CD8-positive, alpha-beta memory T cell (primary cell): ENCODE measurements around the gene CACNA2D1. TPM values are rescaled to one million over a fixed set of nuclear protein-coding genes. Genes with fewer than 3 reads are reported as not detected.

Experiments used
- CTCF ChIA-PET: fragments of 350-600 bp; sonication (Branson Sonifier 250); formaldehyde crosslinking; loops from one replicate; lab custom pipeline; 2021; ENCODE audit warnings: antibody characterized with exemption; lab: Charles Lee
- POLR2A ChIA-PET: fragments of 350-600 bp; sonication (Branson Sonifier 250); formaldehyde crosslinking; loops from one replicate; lab custom pipeline; 2021; ENCODE audit warnings: antibody characterized with exemption; lab: Charles Lee
- DNase-seq, 5 donors: peaks; one replicate each; pipeline versions ENCODE4 v3.0.0 to v3.0.0-alpha.2; 2020 to 2022; ENCODE audit warnings: mixed read lengths in 1 of 5
- H3K27ac ChIP-seq: one replicate; pipeline ENCODE4 v1.7.0; 2013; ENCODE audit warnings: low read depth, mild to moderate bottlenecking, low read length, moderate library complexity
- H3K27me3 ChIP-seq: 2 replicates; pipeline ENCODE4 v1.7.0; 2013; ENCODE audit warnings: low read length, mild to moderate bottlenecking; ENCODE audit not compliant: insufficient read depth, poor library complexity, severe bottlenecking
- H3K36me3 ChIP-seq: 2 replicates; pipeline ENCODE4 v1.7.0; 2013; ENCODE audit warnings: mild to moderate bottlenecking, low read length, moderate library complexity; ENCODE audit not compliant: insufficient read depth
- H3K4me1 ChIP-seq: 2 replicates; pipeline ENCODE4 v1.7.0; 2013; ENCODE audit warnings: mild to moderate bottlenecking, low read length, moderate library complexity; ENCODE audit not compliant: insufficient read depth
- H3K4me3 ChIP-seq: 2 replicates; pipeline ENCODE4 v1.7.0; 2013; ENCODE audit warnings: mild to moderate bottlenecking, low read length
- H3K9me3 ChIP-seq: 2 replicates; pipeline ENCODE4 v1.7.0; 2013; ENCODE audit warnings: mild to moderate bottlenecking, low read length
- H3K27ac Mint-ChIP-seq, 8 donors: one replicate each; pipeline ENCODE4 v1.8.0; 2020 to 2021; ENCODE audit warnings: mixed read lengths in 8 of 8, mild to moderate bottlenecking in 6 of 8, inconsistent platforms in 3 of 8, moderate library complexity in 3 of 8
- H3K27me3 Mint-ChIP-seq, 2 donors: one replicate each; pipeline ENCODE4 v1.8.0; 2020 to 2021; ENCODE audit warnings: mixed read lengths in 2 of 2, mild to moderate bottlenecking in 1 of 2, moderate library complexity in 1 of 2
- H3K36me3 Mint-ChIP-seq, 3 donors: one replicate each; pipeline ENCODE4 v1.8.0; 2020 to 2021; ENCODE audit warnings: mixed read lengths in 3 of 3, inconsistent platforms in 1 of 3, mild to moderate bottlenecking in 1 of 3
- H3K4me1 Mint-ChIP-seq, 3 donors: one replicate each; pipeline ENCODE4 v1.8.0; 2020 to 2021; ENCODE audit warnings: mixed read lengths in 3 of 3, inconsistent platforms in 1 of 3, mild to moderate bottlenecking in 1 of 3
- H3K4me3 Mint-ChIP-seq, 7 donors: one replicate each; pipeline ENCODE4 v1.8.0; 2020 to 2021; ENCODE audit warnings: mixed read lengths in 7 of 7, mild to moderate bottlenecking in 6 of 7, moderate library complexity in 4 of 7, inconsistent platforms in 2 of 7
- H3K9me3 Mint-ChIP-seq, 5 donors: one replicate each; pipeline ENCODE4 v1.8.0; 2020 to 2022; ENCODE audit warnings: mixed read lengths in 5 of 5, mild to moderate bottlenecking in 3 of 5, moderate library complexity in 2 of 5, inconsistent platforms in 1 of 5
- polyA plus RNA-seq: library from polyadenylated mRNA; unstranded; fragments of 300-500 nt; fragmentation: Illumina TruSeq; gene quantifications from one replicate; pipeline ENCODE4 v1.2.3, GENCODE V29; 2021
- total RNA-seq, 2 experiments: library from RNA; stranded (reverse); gene quantifications; one replicate each; pipeline ENCODE4 v1.2.3, GENCODE V29; 2021

CACNA2D1 gene
- total and polyA plus RNA-seq, 3 experiments from 2014 or later, result not detected

GRCh38 chr7:82173400-82174021 lies 270.1 kb downstream of the CACNA2D1 start:
- no peaks in the 10 kb centered on the region for H3K4me1 ChIP-seq
- DNase-seq, result no peak
- CTCF ChIA-PET, result no interaction called here
- Mint-ChIP-seq H3K36me3 (no peaks in the 10 kb centered on the region), H3K27ac (no peak overlapping the region), H3K4me1 (no peaks in the 10 kb centered on the region), H3K9me3 (peaks cover 0 to 16% (median 3%) of the 10 kb centered on the region in 5 donors), H3K4me3 (no peak overlapping the region), H3K27me3 (no peaks in the 10 kb centered on the region)
- no peak overlapping the region for H3K4me3 ChIP-seq
- no peaks in the 10 kb centered on the region for H3K36me3 ChIP-seq
- POLR2A ChIA-PET, result no interaction called here
- no peaks in the 10 kb centered on the region for H3K27me3 ChIP-seq
- H3K27ac ChIP-seq, result no peak overlapping the region
- no peaks in the 10 kb centered on the region for H3K9me3 ChIP-seq

DNA sequence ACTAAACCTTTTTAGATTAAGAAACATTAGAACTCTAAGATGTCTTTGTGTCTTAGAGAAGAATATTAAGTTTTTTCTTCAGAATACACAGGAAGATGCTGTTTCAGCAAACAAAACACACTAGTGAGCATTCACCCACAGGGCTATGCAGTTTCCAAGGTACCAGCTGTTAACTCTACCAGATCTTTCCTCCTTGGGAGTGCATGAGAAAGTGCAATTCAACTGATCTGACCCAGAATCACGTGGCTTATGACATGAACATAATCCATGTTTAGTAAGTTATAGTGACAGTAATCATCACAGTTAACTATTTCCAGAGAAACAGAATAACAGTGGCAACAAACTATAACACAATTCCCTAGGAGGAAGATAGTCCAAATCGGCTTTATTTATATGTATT lies 270.7 kb downstream of the CACNA2D1 start:
- no peak for DNase-seq
- no peaks in the 10 kb centered on the region for H3K4me1 ChIP-seq
- H3K27me3 ChIP-seq, result no peaks in the 10 kb centered on the region
- no peak overlapping the region for H3K27ac ChIP-seq
- Mint-ChIP-seq H3K4me1 (no peaks in the 10 kb centered on the region), H3K27ac (no peak overlapping the region), H3K36me3 (no peaks in the 10 kb centered on the region), H3K27me3 (no peaks in the 10 kb centered on the region), H3K4me3 (no peak overlapping the region), H3K9me3 (peaks cover 0 to 10% (median 3%) of the 10 kb centered on the region in 5 donors)
- ChIA-PET CTCF (no interaction called here), POLR2A (no interaction called here)
- no peak overlapping the region for H3K4me3 ChIP-seq
- no peaks in the 10 kb centered on the region for H3K9me3 ChIP-seq
- H3K36me3 ChIP-seq, result no peaks in the 10 kb centered on the region

- H3K36me3 Mint-ChIP-seq, result no peaks in the 10 kb centered on the region
- Histone ChIP-seq H3K4me3 (no peak overlapping the region), H3K27me3 (no peaks in the 10 kb centered on the region), H3K36me3 (no peaks in the 10 kb centered on the region), H3K4me1 (no peaks in the 10 kb centered on the region), H3K27ac (no peak overlapping the region), H3K9me3 (no peaks in the 10 kb centered on the region)
- H3K4me3 Mint-ChIP-seq, result no peak overlapping the region
- DNase-seq, result no peak
- H3K4me1 Mint-ChIP-seq, result no peaks in the 10 kb centered on the region
- ChIA-PET CTCF (no interaction called here), POLR2A (no interaction called here)
- H3K27me3 Mint-ChIP-seq, result no peaks in the 10 kb centered on the region
- H3K9me3 Mint-ChIP-seq, result peaks cover 0 to 8% (median 3%) of the 10 kb centered on the region in 5 donors
- H3K27ac Mint-ChIP-seq, result no peak overlapping the region
Observed at GRCh38 chr7:82172017-82172416, 271.6 kb downstream of the CACNA2D1 start.

GRCh38 chr7:82167558-82168314 lies 275.8 kb downstream of the CACNA2D1 start:
- POLR2A ChIA-PET, result no interaction called here
- peaks cover 0 to 3% (median 0%) of the 10 kb centered on the region in 5 donors for H3K9me3 Mint-ChIP-seq

DNA sequence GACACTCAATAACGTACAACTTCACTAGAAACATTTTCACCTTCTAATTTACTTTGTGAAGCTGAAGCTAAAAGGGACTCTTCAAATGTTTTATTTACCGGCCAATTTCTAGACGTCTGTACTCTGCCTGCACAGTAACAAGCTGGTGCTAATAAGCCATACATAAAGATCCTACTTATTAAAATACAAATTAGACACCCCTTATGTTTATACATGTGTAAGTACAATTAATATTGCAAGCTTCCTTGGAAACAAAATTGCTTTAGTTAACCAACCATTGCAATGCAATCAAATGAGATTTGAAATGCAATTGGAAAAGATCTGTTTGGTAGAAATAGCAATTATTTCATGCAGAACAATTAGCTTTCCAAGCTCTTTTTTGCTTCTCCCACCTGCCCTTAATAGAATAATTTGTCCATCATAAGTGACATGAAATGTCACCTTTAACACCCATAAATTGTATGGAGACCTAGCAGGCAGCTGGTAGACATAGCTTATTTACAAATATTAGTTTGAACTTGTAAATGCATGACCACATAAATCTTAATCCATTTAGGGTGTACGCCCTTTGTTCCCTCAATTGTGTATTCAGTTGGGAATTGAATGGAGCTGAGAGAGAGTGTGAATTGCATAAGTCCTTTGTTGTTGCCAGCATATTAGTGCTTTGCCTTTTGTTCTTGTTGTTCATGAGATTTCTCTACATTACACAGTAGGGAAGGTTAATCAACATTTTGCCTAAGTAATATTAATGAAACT lies 277.1 kb downstream of the CACNA2D1 start:
- ChIA-PET CTCF (no interaction called here), POLR2A (no interaction called here)
- DNase-seq, result no peak
- peaks cover 0 to 4% (median under 1%) of the 10 kb centered on the region in 5 donors for H3K9me3 Mint-ChIP-seq
- no peak overlapping the region for H3K27ac Mint-ChIP-seq
- Histone ChIP-seq H3K36me3 (no peaks in the 10 kb centered on the region), H3K4me1 (no peaks in the 10 kb centered on the region), H3K9me3 (no peaks in the 10 kb centered on the region), H3K4me3 (no peak overlapping the region), H3K27me3 (no peaks in the 10 kb centered on the region), H3K27ac (no peak overlapping the region)
- no peaks in the 10 kb centered on the region for H3K4me1 Mint-ChIP-seq
- no peaks in the 10 kb centered on the region for H3K27me3 Mint-ChIP-seq
- H3K4me3 Mint-ChIP-seq, result no peak overlapping the region
- no peaks in the 10 kb centered on the region for H3K36me3 Mint-ChIP-seq

More at GRCh38 chr7:82167558-82168314, 275.8 kb downstream of the CACNA2D1 start:
- no peak overlapping the region for H3K27ac Mint-ChIP-seq
- Histone ChIP-seq H3K4me3 (no peak overlapping the region), H3K27me3 (no peaks in the 10 kb centered on the region), H3K4me1 (no peaks in the 10 kb centered on the region), H3K27ac (no peak overlapping the region), H3K36me3 (no peaks in the 10 kb centered on the region), H3K9me3 (no peaks in the 10 kb centered on the region)
- DNase-seq, result no peak
- no peaks in the 10 kb centered on the region for H3K36me3 Mint-ChIP-seq
- H3K4me3 Mint-ChIP-seq, result no peak overlapping the region
- CTCF ChIA-PET, result no interaction called here
- no peaks in the 10 kb centered on the region for H3K27me3 Mint-ChIP-seq
- no peaks in the 10 kb centered on the region for H3K4me1 Mint-ChIP-seq

DNA sequence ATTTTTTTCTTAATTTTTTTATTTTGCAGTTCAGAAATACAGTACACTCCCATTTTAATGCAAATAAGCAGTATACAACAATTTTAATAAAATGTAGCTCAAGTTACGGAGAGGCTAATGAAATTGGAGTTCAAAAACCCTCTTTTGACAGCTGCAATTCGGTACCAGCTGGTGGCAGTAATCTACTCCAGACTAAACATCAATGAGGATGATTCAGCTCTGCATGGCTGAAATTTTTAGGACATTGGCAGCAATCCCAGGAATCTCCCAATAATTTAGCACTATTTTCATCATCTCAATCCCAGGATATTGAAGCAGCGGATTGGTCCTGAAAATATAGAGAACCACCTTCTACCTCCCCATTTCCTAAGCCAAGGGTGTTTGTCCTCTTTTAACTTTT lies 278.8 kb downstream of the CACNA2D1 start:
- ChIA-PET CTCF (no interaction called here), POLR2A (no interaction called here)
- H3K4me1 ChIP-seq, result no peaks in the 10 kb centered on the region
- H3K36me3 Mint-ChIP-seq, result no peaks in the 10 kb centered on the region
- H3K9me3 Mint-ChIP-seq, result peaks cover 0 to 4% (median 0%) of the 10 kb centered on the region in 5 donors
- no peaks in the 10 kb centered on the region for H3K27me3 Mint-ChIP-seq
- no peak overlapping the region for H3K4me3 Mint-ChIP-seq
- no peak for DNase-seq
- no peaks in the 10 kb centered on the region for H3K4me1 Mint-ChIP-seq
- H3K36me3 ChIP-seq, result no peaks in the 10 kb centered on the region
- no peak overlapping the region for H3K4me3 ChIP-seq
- H3K27ac Mint-ChIP-seq, result no peak overlapping the region
- H3K27ac ChIP-seq, result no peak overlapping the region
- no peaks in the 10 kb centered on the region for H3K27me3 ChIP-seq
- no peaks in the 10 kb centered on the region for H3K9me3 ChIP-seq

DNA sequence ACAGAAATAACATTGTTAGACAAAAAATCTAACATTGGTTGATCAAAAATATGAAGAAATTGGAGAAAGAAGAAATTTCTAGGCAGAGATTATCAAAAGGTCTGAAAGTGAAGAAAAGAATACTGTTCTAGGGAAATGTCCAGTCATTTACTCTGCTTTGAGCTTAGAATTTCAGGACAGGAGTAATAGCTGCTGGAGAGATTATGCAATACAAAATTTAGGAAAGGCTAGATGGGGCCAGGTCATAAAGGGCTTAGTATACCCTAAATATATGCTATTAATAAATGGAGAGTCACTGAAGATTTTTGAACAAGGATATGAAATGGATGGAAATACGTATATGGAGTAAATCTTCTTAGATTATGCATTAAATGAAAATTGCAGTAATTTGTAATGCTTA lies 279.2 kb downstream of the CACNA2D1 start:
- H3K27me3 ChIP-seq, result no peaks in the 10 kb centered on the region
- no peaks in the 10 kb centered on the region for H3K9me3 ChIP-seq
- no peak overlapping the region for H3K27ac Mint-ChIP-seq
- no peak overlapping the region for H3K4me3 Mint-ChIP-seq
- H3K27me3 Mint-ChIP-seq, result no peaks in the 10 kb centered on the region
- H3K4me1 ChIP-seq, result no peaks in the 10 kb centered on the region
- H3K9me3 Mint-ChIP-seq, result peaks cover 0 to 6% (median 0%) of the 10 kb centered on the region in 5 donors
- DNase-seq, result no peak
- no peak overlapping the region for H3K27ac ChIP-seq
- no peaks in the 10 kb centered on the region for H3K4me1 Mint-ChIP-seq
- no peak overlapping the region for H3K4me3 ChIP-seq
- ChIA-PET POLR2A (no interaction called here), CTCF (no interaction called here)
- H3K36me3 ChIP-seq, result no peaks in the 10 kb centered on the region
- no peaks in the 10 kb centered on the region for H3K36me3 Mint-ChIP-seq

GRCh38 chr7:82163586-82163985 lies 280.0 kb downstream of the CACNA2D1 start:
- H3K27me3 Mint-ChIP-seq, result no peaks in the 10 kb centered on the region
- H3K4me1 Mint-ChIP-seq, result no peaks in the 10 kb centered on the region
- ChIA-PET CTCF (no interaction called here), POLR2A (no interaction called here)
- no peaks in the 10 kb centered on the region for H3K27me3 ChIP-seq
- no peak for DNase-seq
- no peaks in the 10 kb centered on the region for H3K9me3 ChIP-seq
- no peaks in the 10 kb centered on the region for H3K4me1 ChIP-seq
- H3K4me3 Mint-ChIP-seq, result no peak overlapping the region
- no peak overlapping the region for H3K4me3 ChIP-seq
- no peak overlapping the region for H3K27ac ChIP-seq
- H3K9me3 Mint-ChIP-seq, result peaks cover 0 to 8% (median 0%) of the 10 kb centered on the region in 5 donors
- H3K27ac Mint-ChIP-seq, result no peak overlapping the region
- no peaks in the 10 kb centered on the region for H3K36me3 Mint-ChIP-seq
- H3K36me3 ChIP-seq, result no peaks in the 10 kb centered on the region
